HPDE6-E6E7 (cell line): ENCODE measurements around the gene NIPA2.
"Not testable (repeated sequence)": the region's sequence is repeated elsewhere in the genome, so short reads cannot be mapped to it uniquely, and the experiment has no call there.

ENCODE experiments used
- DNase-seq: peaks from one replicate; pipeline ENCODE4 v3.0.0; 2011; ENCODE audit warnings: missing footprints; ENCODE audit errors: extremely low spot score

The NIPA2 gene

GRCh38 chr15:22838292-22839042, at the start of gene NIPA2:
NIPA2 (plus strand) TSS chr15:22838666; CDS start chr15:22851732, 13,066 bp downstream.
- DNase-seq: peak; percentile 96

DNA sequence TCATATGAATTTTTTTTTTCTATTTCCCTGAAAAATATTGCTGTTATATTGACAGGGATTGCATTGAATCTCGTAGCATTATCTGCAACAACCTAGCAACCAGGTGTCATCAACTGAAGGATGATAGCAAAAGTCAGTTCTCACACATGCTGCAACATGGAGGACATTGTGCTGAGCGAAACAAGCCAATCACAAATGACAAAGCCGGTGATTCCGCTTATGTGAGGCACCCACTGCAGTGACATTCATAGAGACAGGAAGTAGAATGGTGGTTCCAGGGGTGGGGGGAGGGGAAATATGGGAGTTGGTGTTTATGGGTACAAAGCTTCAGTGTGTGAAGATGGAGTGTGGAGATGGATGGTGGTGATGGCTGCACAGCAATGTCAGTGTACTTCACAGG, 44.4 kb upstream of the NIPA2 start:
- DNase-seq: no peak

DNA sequence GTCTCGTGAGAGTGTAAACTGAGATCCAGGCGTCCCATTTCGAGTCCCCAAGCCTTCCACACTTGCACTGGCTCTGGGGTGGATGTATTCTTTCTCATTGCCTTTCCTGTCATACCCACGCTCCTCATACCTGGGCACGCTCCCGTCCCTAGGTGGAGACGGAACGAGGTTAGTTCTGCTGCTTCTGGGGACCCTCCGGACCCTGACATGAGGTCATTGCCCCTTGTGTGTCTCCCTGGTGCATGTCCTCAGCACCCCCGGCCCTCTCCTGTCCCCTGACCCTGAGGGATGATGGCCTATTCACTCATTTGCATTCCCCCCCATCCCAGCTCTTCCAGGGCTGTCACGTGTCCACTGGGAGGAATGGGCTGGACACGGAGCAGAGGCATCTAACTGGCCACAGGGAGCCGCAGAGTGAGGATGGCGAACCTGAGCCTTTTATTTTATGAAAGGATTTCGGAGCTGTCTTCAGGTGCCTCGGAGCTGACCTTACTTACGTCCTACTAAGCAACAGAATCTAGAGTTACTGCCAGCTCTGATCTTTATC, 43.8 kb upstream of the NIPA2 start:
- no peak for DNase-seq

DNA sequence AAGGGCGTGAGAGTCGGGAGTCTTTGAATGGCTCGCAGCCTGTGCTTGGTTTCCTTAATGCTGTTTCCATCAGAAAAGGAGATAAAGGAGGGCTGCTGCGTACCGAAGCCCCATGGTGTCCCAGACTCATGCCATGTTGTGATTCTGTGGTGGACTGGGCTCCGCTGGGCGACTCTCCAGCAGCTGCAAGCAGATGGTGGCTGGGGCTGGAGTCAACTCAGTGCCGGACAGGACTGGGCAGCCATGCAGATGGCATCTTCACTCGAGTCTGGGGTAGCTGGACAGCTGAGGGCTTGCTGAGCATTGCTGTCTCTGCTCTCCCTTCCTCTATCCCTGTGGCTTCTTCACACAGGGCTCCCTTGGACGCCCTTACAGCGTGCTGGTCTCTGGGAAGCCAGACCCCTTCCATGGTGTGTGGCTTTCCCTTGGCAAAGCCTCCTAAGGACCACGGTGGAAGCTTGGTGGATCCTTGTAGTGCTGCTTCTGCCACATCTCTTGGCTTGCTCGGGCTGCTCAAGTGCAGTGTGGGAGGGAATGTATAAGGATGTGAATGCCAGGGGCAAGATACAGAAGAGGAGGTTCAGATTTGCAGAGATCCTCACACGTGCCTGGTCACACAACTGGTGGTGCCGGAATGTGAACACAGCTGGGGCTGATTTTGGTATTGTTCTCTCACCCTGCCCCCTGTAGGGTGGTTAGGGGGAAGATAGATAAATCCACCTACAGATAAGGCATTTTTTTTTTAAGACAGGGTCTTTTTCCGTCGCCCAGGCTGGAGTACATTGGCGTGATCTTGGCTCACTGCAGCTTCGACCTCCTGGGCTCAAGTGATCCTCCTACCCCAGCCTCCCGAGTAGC, 43.0 kb upstream of the NIPA2 start:
- DNase-seq: no peak

DNA sequence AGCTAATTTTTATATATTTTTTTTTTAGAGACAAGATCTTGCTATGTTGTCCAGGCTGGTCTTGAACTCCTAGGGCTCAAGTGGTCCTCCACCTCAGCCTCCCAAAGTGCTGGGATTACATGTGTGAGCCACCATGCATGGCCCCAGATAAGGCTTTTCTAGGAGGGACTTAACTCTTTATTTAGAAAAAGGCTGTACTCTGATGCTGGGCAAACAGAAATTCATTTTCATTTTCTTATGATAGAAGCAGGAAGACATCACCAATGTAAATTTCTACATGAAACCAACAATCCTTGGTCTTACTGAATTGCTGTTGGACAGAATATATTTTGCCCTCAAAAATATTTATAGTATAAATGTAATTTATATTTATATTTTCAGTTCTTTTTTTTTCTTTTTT, 42.4 kb upstream of the NIPA2 start:
- DNase-seq: no peak

- DNase-seq: no peak
Measured at GRCh38 chr15:22799902-22800301, 38.6 kb upstream of the NIPA2 start.

DNA sequence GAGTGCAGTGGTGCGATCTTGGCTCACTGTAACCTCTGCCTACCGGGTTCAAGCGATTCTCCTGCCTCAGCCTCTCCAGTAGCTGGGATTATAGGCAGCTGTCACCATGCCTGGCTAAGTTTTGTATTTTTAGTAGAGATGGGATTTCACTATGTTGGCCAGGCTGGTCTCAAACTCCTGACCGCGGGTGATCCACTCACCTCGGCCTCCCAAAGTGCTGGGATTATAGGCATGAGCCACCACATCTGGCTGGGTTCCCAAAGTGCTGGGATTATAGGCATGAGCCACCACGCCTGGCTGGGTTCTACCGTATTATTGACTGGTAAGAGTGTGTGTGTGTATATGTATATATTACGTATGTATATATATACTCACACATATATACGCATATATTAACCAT, 35.5 kb upstream of the NIPA2 start:
- not testable (repeated sequence) for DNase-seq

DNA sequence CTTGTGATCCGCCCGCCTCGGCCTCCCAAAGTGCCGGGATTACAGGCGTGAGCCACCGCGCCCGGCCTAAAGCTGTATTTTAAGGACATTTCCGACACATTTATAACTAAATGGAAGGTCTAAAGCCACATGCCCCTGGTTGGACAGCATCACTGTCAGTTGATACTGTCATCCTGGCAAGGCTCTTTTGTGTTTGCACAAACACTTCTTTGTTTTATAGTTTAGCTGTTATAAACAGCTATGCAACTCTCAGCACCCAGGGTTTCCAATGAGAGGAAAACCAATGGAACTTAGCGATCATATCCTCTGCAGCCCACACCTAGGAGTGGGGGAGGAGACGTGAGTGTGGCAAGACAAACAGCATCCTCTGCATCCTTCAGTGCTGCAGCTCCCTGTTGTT, 32.3 kb upstream of the NIPA2 start:
- DNase-seq: no peak

DNA sequence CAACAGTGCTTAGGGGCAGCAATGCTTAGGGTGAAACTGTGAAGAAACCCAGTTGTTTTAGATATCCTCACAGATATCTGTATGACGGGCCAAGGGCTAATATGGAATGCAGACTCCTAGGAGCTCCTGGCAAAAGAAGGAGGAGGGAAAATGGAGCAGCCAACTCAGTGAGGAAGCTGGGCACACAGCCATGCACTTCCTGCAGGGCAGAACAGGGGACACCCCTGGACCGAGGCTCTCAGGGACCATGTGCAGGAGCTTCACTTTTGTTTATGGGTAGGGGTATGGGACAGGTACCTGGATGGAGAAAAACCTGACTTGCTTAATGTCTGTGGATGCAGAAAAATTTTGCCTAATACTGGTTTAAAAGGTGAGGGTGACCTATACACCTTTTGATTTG, 31.8 kb upstream of the NIPA2 start:
- no peak for DNase-seq

GRCh38 chr15:22807831-22808230, 30.6 kb upstream of the NIPA2 start:
- not testable (repeated sequence) for DNase-seq

- DNase-seq: no peak
Measured at GRCh38 chr15:22808240-22808639, 30.2 kb upstream of the NIPA2 start.

GRCh38 chr15:22808761-22809280, 29.6 kb upstream of the NIPA2 start:
- no peak for DNase-seq

GRCh38 chr15:22810033-22810852, 28.2 kb upstream of the NIPA2 start:
- DNase-seq: no peak

GRCh38 chr15:22810853-22811338, 27.6 kb upstream of the NIPA2 start:
- DNase-seq: no peak

DNA sequence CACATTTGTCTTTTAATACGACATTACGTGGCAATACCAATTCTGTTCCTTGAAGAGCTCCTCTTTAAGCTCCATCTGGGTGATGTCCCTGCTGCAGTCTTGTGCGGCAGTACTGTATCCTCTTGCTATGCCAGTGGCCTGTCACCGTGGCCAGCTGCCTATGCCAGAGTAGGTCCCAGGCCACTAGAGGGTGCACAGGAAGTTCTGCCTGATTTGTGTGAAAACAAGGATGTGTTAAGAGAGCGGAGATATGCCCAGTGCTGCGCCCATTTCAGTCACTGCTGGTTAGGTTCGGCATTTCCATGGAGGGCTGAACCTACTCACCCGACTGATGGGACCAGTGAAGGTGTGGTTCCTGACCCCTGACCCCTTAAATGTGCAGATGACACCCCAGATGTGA, 26.8 kb upstream of the NIPA2 start:
- DNase-seq: no peak

GRCh38 chr15:22813844-22814243, 24.6 kb upstream of the NIPA2 start:
- DNase-seq: no peak

DNA sequence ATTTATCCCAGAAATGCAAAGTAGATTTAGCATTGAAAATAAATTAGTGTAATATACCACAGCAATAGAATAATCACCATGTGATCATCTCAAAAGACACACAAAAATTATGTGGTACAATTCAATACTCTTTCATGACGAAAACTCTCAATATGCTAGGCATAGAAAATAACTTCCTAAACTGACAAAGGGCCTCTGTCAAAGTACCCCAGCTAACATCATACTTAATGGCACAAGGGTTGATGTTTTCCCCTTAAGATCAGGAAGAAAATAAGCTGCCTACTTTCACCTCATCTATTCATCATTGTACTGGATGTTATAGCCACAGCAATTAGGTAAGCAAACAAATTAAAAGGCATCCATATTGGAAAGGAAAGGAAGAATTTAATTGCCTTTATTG, 22.7 kb upstream of the NIPA2 start:
- DNase-seq: no peak

DNA sequence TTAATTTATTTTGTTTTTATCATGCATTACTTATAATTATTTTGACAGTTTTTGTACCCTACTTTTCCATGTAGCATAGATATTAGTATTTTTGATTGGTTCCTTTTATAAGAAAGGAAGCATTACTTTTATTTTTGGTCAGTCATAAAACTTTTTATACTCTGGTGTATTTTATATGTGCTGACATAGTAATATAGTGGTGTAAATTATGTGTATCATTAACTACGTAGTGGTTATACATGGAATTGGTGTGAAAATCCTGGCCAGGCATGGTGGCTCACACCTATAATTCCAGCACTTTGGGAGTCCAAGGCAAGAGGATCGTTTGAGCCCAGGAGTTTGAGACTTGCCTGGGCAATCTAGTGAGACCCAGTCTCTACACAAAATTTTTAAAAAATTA, 18.8 kb upstream of the NIPA2 start:
- no peak for DNase-seq

DNA sequence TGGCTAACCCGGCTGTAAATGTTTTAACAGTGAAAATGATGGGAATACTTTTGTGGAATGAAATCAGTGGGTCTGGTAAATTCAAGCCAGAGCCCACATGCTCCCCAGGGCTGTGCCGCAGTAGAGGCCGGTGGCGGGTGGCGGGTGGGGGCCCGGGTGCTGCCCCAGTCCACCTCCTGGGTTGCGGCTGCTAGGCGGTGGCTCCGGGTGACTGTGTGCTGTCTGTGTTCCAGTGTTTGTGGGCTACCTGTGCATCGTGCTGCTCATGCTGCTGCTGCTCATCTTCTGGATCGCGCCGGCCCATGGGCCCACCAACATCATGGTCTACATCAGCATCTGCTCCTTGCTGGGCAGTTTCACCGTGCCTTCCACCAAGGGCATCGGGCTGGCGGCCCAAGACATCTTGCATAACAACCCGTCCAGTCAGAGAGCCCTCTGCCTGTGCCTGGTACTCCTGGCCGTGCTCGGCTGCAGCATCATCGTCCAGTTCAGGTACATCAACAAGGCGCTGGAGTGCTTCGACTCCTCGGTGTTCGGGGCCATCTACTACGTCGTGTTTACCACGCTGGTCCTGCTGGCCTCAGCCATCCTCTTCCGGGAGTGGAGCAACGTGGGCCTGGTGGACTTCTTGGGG, 14.9 kb upstream of the NIPA2 start:
- no peak for DNase-seq

GRCh38 chr15:22827125-22827524, 11.3 kb upstream of the NIPA2 start:
- DNase-seq: no peak

DNA sequence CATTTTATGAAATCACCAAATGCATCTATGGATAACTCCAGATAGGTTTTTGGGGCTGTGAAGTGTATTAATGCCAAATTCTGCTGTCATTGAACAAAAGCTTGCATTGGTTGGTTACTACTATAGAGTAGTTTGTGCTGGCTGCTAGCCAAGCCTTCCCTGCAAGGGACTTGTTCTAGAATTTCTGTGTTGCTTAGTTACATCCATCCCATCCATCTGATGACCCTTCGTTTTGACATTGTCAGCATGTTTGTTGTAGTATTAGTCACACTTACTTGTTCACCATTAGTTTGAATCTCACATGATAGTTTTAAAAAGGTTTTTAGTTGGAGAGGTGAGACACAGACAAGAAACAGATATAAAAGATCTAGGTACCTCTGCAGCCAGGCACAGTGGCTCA, 7.0 kb upstream of the NIPA2 start:
- DNase-seq: no peak
